Measurements from ENCODE around the gene RASD1.

- TF ChIP-seq POLR2A (IDR thresholded peaks at IDR 0.05) (no peak), CTCF (IDR thresholded peaks at IDR 0.05 in 8 of 11, conservative IDR thresholded peaks at IDR 0.05 in 3 of 11) (no peak)
Measured at GRCh38 chr17:17446666-17447155, 49.5 kb downstream of the RASD1 start.

All from spleen (tissue), 7 donors.